ENCODE data around the gene DIPK1C.
A peak's percentile ranks its signal among the peaks of the same experiment; 100 is the strongest.

Gene DIPK1C

DNA sequence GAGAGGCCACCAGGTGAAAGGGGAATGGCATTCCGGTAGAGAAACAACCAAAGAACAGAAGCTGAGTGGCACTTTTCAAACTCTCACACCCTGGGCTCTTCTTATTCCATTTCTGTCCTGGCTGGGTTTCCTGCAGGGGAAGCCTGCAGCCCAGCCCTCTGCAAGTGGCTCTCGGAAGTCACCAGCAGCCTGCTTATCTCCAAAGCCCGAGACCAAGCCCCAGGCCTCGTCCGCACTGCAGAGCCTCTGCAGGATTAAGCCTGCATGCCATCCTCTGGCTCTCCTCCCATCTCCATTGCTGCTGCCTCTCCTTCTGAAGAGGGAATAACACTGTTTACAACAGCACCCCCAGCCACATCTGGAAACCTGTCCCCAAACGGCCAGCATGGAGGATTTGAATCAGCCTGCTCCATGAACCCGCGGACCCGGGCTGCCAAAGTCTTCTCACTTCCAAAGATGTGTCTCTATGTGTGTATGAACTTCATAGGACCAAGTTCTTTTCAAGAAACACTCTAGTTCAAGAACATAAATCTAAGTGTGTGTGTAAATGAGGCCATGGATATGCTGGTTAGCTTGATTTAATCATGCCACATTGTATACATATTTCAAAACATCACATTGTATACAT, 54.2 kb downstream of the DIPK1C start:
- no peak for DNase-seq (ENCODE audit: low read depth)
- no peak for TF ChIP-seq CTCF (IDR thresholded peaks at IDR 0.05; ENCODE audit: low read depth, low read length, missing control alignments)
- H3K4me3 ChIP-seq (ENCODE audit: low read depth, low read length), result no peak overlapping the region

- no peak for TF ChIP-seq CTCF (IDR thresholded peaks at IDR 0.05; ENCODE audit: low read depth, low read length, missing control alignments)
- H3K4me3 ChIP-seq (ENCODE audit: low read depth, low read length), result no peak overlapping the region
- DNase-seq (ENCODE audit: low read depth), result no peak
These were observed 56.3 kb downstream of the DIPK1C start for GRCh38 chr18:74400813-74401212.

DNA sequence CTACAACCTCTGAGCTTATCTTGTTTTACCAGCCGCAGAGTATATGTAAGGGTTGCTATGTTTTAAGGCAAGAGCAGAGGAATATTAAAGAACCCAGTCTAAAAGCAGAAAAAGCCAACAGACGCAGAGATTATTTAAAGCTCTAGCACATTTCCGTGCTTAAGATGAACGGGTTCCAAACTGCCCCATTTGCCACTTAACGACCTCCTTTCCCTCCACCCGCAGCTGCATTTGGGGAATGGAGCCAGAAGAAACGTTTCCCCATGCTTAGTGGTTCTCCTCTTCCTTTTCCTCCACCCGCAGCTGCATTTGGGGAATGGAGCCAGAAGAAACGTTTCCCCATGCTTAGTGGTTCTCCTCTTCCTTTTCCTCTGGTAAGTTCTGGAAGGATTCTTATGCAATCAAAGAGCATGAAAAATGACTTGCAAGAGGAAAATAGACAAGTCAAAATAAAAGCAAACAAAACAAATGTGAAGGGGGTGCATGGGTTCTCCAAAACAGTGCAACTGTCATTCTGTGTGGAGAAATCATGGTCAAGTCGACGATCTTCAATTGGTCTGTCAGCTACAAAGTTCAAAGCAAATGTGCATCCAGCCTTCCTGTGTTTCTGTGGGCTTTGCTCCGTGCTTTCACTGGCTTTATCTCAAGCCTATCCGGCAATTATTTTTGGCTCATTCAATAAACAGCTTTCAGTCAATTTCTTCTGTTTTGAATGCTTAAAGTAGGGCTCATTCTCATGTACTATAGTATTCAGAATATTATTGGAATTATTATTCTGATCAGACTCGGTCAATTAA, 57.8 kb downstream of the DIPK1C start:
- TF ChIP-seq CTCF (IDR thresholded peaks at IDR 0.05; ENCODE audit: low read depth, low read length, missing control alignments), result no peak

GRCh38 chr18:74397572-74397971, 59.5 kb downstream of the DIPK1C start:
- no peak overlapping the region for H3K4me3 ChIP-seq (ENCODE audit: low read depth, low read length)
- TF ChIP-seq CTCF (IDR thresholded peaks at IDR 0.05; ENCODE audit: low read depth, low read length, missing control alignments), result peak; percentile 19
- no peak for DNase-seq (ENCODE audit: low read depth)

More for the DNA sequence above, 57.8 kb downstream of the DIPK1C start:
- H3K4me3 ChIP-seq (ENCODE audit: low read depth, low read length), result no peak overlapping the region
- DNase-seq (ENCODE audit: low read depth), result no peak

- TF ChIP-seq CTCF (IDR thresholded peaks at IDR 0.05; ENCODE audit: low read depth, low read length, missing control alignments), result no peak
- DNase-seq (ENCODE audit: low read depth), result no peak
- no peak overlapping the region for H3K4me3 ChIP-seq (ENCODE audit: low read depth, low read length)
These were observed 60.6 kb downstream of the DIPK1C start for GRCh38 chr18:74396171-74397169.

GRCh38 chr18:74395648-74396154, 61.4 kb downstream of the DIPK1C start:
- no peak overlapping the region for H3K4me3 ChIP-seq (ENCODE audit: low read depth, low read length)
- no peak for TF ChIP-seq CTCF (IDR thresholded peaks at IDR 0.05; ENCODE audit: low read depth, low read length, missing control alignments)
- no peak for DNase-seq (ENCODE audit: low read depth)

Measured in GM12864 (cell line).